ENCODE results near the gene TMC8.

Gene TMC8

DNA sequence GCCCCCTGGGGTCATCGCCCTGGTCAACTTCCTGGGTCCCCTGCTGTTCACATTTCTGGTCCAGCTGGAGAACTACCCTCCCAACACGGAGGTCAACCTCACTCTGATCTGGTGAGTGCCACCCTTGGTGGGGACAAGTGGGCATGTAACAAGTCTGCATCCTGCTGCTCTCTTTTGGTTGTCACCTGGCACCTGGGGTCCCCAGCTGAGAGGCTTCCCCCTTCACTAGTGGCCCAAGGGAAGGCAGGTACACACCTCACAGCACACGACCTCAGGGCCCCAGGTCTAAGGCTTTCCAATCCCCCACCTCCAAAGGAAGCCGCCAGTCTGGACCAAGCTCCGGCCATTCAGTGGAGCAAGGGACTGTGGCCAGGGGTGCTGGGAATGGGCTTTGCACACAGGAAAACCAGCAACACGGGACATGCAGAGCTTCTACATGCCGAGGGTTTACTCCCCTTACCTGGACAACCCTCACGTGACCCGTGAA, 4.4 kb downstream of the TMC8 start:
- TF ChIP-seq EZH2phosphoT487 (conservative IDR thresholded peaks at IDR 0.05; ENCODE audit: low read length), result no peak
- TF ChIP-seq, protein P1, sequence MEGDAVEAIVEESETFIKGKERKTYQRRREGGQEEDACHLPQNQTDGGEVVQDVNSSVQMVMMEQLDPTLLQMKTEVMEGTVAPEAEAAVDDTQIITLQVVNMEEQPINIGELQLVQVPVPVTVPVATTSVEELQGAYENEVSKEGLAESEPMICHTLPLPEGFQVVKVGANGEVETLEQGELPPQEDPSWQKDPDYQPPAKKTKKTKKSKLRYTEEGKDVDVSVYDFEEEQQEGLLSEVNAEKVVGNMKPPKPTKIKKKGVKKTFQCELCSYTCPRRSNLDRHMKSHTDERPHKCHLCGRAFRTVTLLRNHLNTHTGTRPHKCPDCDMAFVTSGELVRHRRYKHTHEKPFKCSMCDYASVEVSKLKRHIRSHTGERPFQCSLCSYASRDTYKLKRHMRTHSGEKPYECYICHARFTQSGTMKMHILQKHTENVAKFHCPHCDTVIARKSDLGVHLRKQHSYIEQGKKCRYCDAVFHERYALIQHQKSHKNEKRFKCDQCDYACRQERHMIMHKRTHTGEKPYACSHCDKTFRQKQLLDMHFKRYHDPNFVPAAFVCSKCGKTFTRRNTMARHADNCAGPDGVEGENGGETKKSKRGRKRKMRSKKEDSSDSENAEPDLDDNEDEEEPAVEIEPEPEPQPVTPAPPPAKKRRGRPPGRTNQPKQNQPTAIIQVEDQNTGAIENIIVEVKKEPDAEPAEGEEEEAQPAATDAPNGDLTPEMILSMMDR (IDR thresholded peaks at IDR 0.05; ENCODE audit: insufficient read depth, low read length, poor library complexity, severe bottlenecking), result no peak
- peaks cover 52% of the 10 kb centered on the region for H3F3A ChIP-seq (ENCODE audit: insufficient read depth)
- no peak overlapping the region for H3K4me2 ChIP-seq (ENCODE audit: low read depth, low read length, poor library complexity, severe bottlenecking)
- no peak overlapping the region for H2AFZ ChIP-seq (ENCODE audit: low read depth, low read length, severe bottlenecking)
- no peaks in the 10 kb centered on the region for H3K27me3 ChIP-seq (ENCODE audit: low read length)
- H4K20me1 ChIP-seq (ENCODE audit: low read depth, low read length), result no peaks in the 10 kb centered on the region
- H3K36me3 ChIP-seq (ENCODE audit: low read length), result no peaks in the 10 kb centered on the region; the same call in 1 of the 2 replicates
- no peak overlapping the region for H3K4me3 ChIP-seq (ENCODE audit: insufficient read depth, low read length, poor library complexity, severe bottlenecking)
- H3K9me3 ChIP-seq (ENCODE audit: insufficient read depth, low read length), result no peaks in the 10 kb centered on the region
- H3K9ac ChIP-seq (ENCODE audit: low read length), result peak overlapping the region; percentile 87
- H3K9me2 ChIP-seq (replicated peaks; ENCODE audit: insufficient read depth, low read length), result no peaks in the 10 kb centered on the region
- H3K79me2 ChIP-seq (ENCODE audit: insufficient read depth, low read length), result peaks cover 19% of the 10 kb centered on the region
- peak overlapping the region; percentile 95 for H3K27ac ChIP-seq (ENCODE audit: low read depth, low read length)

DNA sequence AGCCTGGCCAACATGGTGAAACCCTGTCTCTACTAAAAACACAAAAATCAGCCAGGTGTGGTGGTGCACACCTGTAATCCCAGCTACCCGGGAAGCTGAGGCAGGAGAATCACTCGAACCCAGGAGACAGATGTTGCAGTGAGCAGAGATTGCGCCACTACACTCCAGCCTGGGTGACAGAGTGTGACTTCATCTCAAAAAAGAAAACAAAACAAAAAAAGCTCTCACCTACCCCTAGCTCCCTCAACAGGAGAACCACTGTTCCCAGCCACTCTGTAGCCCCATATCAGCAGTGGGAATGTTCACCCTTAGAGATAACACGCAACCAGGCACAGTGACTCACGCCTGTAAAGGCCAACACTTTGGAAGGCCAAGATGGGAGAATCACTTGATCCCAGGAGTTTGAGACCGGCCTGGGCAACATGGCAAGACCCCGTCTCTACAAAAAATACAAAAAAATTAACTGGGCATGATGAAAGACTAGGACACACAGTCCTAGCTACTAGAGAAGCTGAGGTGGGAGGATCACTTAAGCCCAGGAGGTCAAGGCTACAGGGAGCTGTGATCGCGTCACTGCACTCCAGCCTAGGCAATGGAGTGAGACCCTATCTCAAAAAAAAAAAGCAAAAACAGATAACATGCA, 5.4 kb downstream of the TMC8 start:
- Histone ChIP-seq H3K9me3 (ENCODE audit: insufficient read depth, low read length) (no peaks in the 10 kb centered on the region), H3F3A (ENCODE audit: insufficient read depth) (peaks cover 46% of the 10 kb centered on the region), H3K4me3 (ENCODE audit: insufficient read depth, low read length, poor library complexity, severe bottlenecking) (no peak overlapping the region), H3K36me3 (ENCODE audit: low read length) (no peaks in the 10 kb centered on the region; the same call in 1 of the 2 replicates), H3K27ac (ENCODE audit: low read depth, low read length) (no peak overlapping the region), H4K20me1 (ENCODE audit: low read depth, low read length) (no peaks in the 10 kb centered on the region), H2AFZ (ENCODE audit: low read depth, low read length, severe bottlenecking) (no peak overlapping the region), H3K27me3 (ENCODE audit: low read length) (no peaks in the 10 kb centered on the region), H3K4me2 (ENCODE audit: low read depth, low read length, poor library complexity, severe bottlenecking) (no peak overlapping the region), H3K9me2 (replicated peaks; ENCODE audit: insufficient read depth, low read length) (no peaks in the 10 kb centered on the region), H3K9ac (ENCODE audit: low read length) (no peak overlapping the region), H3K79me2 (ENCODE audit: insufficient read depth, low read length) (peaks cover 15% of the 10 kb centered on the region)
- TF ChIP-seq, protein P1 (IDR thresholded peaks at IDR 0.05; ENCODE audit: insufficient read depth, low read length, poor library complexity, severe bottlenecking), result no peak
- TF ChIP-seq EZH2phosphoT487 (conservative IDR thresholded peaks at IDR 0.05; ENCODE audit: low read length), result no peak

DNA sequence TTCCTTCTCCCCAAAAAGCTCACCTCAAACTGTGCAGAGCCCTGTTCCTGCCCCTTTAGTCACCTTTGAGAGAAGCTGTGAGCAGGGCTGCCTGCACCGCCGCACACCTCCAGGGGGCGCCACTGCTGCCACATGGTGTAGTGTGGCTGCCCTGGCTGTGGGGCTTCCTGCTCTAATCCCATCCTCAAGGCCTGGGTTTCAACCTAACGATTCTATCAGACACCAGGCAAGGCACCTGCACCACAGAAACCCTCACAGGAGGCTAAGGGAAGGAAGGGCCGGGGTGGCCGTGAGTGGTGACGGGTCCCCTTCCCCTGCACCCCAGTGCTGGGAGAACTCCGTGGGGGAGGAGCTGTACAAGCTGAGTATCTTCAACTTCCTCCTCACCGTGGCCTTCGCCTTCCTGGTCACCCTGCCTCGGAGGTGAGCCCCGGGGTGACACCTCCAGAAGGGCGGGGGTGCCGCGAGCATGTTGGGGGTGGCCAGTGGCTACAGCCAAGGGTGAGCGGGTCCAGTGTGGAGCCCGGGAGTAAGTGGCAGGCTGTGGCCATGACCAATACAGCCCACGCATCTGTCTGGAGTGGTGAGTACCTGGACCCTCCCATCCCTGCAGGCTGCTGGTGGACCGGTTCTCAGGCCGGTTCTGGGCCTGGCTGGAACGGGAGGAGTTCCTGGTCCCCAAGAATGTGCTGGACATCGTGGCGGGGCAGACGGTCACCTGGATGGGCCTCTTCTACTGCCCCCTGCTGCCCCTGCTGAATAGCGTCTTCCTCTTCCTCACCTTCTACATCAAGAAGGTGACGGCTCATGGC, 7.0 kb downstream of the TMC8 start:
- Histone ChIP-seq H3F3A (ENCODE audit: insufficient read depth) (peaks cover 42% of the 10 kb centered on the region), H3K9me3 (ENCODE audit: insufficient read depth, low read length) (no peaks in the 10 kb centered on the region), H3K4me3 (ENCODE audit: insufficient read depth, low read length, poor library complexity, severe bottlenecking) (no peak overlapping the region), H3K79me2 (ENCODE audit: insufficient read depth, low read length) (peaks cover 6% of the 10 kb centered on the region; the same call in 1 of the 2 replicates), H3K9ac (ENCODE audit: low read length) (peak overlapping the region; percentile 33), H2AFZ (ENCODE audit: low read depth, low read length, severe bottlenecking) (no peak overlapping the region), H3K27ac (ENCODE audit: low read depth, low read length) (peak overlapping the region; percentile 76), H3K4me2 (ENCODE audit: low read depth, low read length, poor library complexity, severe bottlenecking) (peak overlapping the region; percentile 35), H3K36me3 (ENCODE audit: low read length) (no peaks in the 10 kb centered on the region), H3K27me3 (ENCODE audit: low read length) (no peaks in the 10 kb centered on the region), H3K9me2 (replicated peaks; ENCODE audit: insufficient read depth, low read length) (no peaks in the 10 kb centered on the region), H4K20me1 (ENCODE audit: low read depth, low read length) (no peaks in the 10 kb centered on the region)
- TF ChIP-seq, protein P1 (IDR thresholded peaks at IDR 0.05; ENCODE audit: insufficient read depth, low read length, poor library complexity, severe bottlenecking), result peak; percentile 87
- no peak for TF ChIP-seq EZH2phosphoT487 (conservative IDR thresholded peaks at IDR 0.05; ENCODE audit: low read length)
